HL-60 (cell line): ENCODE data around the gene SHROOM4.

Experiments used
- GABPA ChIP-seq: IDR thresholded peaks from 2 replicates; pipeline ENCODE4 v1.6.1; 2012; ENCODE audit warnings: low read depth
- TF ChIP-seq, protein P1 (sequence below): IDR thresholded peaks from one replicate; pipeline ENCODE4 v1.5.1; 2011; ENCODE audit warnings: low read length, control low read depth, inconsistent platforms; ENCODE audit not compliant: insufficient read depth

DNA sequence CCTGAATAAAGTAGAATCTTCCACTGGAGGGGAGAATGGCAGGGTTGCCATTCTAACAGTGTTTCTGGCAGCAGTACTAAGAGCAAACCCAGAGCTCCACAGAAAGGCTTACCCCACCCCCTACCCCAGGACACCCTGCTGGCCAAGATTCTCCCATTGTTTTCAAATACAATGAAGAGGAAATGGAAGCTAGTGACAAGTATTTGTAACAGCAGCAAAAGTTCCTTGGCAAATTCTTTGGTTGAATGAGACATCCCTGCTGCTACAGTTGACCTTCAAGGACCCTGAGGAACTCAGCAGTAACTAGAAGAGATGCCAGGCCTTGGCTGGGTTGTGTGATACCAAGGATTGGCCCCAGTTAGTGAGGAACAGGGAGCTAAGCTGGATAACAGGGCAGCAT is 219.2 kb downstream of the SHROOM4 start:
- TF ChIP-seq, protein P1, sequence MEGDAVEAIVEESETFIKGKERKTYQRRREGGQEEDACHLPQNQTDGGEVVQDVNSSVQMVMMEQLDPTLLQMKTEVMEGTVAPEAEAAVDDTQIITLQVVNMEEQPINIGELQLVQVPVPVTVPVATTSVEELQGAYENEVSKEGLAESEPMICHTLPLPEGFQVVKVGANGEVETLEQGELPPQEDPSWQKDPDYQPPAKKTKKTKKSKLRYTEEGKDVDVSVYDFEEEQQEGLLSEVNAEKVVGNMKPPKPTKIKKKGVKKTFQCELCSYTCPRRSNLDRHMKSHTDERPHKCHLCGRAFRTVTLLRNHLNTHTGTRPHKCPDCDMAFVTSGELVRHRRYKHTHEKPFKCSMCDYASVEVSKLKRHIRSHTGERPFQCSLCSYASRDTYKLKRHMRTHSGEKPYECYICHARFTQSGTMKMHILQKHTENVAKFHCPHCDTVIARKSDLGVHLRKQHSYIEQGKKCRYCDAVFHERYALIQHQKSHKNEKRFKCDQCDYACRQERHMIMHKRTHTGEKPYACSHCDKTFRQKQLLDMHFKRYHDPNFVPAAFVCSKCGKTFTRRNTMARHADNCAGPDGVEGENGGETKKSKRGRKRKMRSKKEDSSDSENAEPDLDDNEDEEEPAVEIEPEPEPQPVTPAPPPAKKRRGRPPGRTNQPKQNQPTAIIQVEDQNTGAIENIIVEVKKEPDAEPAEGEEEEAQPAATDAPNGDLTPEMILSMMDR, result no peak
- no peak for TF ChIP-seq GABPA
